Nephron progenitor cell (in vitro differentiated cells): Measurements from ENCODE around the gene TRPC4AP.

ENCODE experiments used
- DNase-seq: peaks from one replicate; pipeline ENCODE4 v3.0.0; 2021
- H3K27ac Mint-ChIP-seq: 2 replicates; pipeline ENCODE4 v1.8.0; 2021; ENCODE audit warnings: mild to moderate bottlenecking, moderate library complexity, mixed read lengths
- H3K27me3 Mint-ChIP-seq: 2 replicates; pipeline ENCODE4 v1.8.0; 2021; ENCODE audit warnings: mild to moderate bottlenecking, low read depth, mixed read lengths; ENCODE audit not compliant: poor library complexity
- H3K36me3 Mint-ChIP-seq: 2 replicates; pipeline ENCODE4 v1.8.0; 2021; ENCODE audit warnings: low read depth, mixed read lengths
- H3K4me1 Mint-ChIP-seq: 2 replicates; pipeline ENCODE4 v1.8.0; 2021; ENCODE audit warnings: mixed read lengths
- H3K4me3 Mint-ChIP-seq: 2 replicates; pipeline ENCODE4 v1.8.0; 2021; ENCODE audit warnings: mild to moderate bottlenecking, moderate library complexity, mixed read lengths
- H3K9me3 Mint-ChIP-seq: 2 replicates; pipeline ENCODE4 v1.8.0; 2021; ENCODE audit warnings: mild to moderate bottlenecking, moderate library complexity, mixed read lengths
- TF ChIP-seq, protein P1 (sequence below): fragments of 200-600 bp; sonication (generic); IDR thresholded peaks from 2 replicates; pipeline ENCODE4 v1.5.0; 2021; ENCODE audit warnings: antibody characterized with exemption

Gene TRPC4AP

DNA sequence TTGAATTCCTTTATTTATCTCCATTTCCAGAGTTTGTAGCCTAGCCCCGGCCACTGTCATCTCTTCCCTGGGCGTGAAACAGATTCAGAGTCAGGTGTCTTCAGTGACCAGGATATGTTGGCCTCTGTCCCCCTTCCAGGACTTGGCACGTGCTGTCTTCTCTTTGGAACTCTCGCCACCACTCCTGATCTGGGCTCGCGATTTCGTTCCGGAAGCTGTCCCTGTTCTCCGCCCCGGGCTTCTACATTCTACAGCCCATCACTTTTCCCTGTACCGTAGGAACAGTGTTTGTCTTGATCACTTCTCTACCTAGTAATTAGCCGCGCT is 137.7 kb downstream of the TRPC4AP start:
- DNase-seq: no peak
- H3K27me3 Mint-ChIP-seq: peaks cover 10% of the 10 kb centered on the region
- no peaks in the 10 kb centered on the region for H3K9me3 Mint-ChIP-seq
- H3K36me3 Mint-ChIP-seq: peaks cover 10% of the 10 kb centered on the region
- TF ChIP-seq, protein P1, sequence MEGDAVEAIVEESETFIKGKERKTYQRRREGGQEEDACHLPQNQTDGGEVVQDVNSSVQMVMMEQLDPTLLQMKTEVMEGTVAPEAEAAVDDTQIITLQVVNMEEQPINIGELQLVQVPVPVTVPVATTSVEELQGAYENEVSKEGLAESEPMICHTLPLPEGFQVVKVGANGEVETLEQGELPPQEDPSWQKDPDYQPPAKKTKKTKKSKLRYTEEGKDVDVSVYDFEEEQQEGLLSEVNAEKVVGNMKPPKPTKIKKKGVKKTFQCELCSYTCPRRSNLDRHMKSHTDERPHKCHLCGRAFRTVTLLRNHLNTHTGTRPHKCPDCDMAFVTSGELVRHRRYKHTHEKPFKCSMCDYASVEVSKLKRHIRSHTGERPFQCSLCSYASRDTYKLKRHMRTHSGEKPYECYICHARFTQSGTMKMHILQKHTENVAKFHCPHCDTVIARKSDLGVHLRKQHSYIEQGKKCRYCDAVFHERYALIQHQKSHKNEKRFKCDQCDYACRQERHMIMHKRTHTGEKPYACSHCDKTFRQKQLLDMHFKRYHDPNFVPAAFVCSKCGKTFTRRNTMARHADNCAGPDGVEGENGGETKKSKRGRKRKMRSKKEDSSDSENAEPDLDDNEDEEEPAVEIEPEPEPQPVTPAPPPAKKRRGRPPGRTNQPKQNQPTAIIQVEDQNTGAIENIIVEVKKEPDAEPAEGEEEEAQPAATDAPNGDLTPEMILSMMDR: no peak
- peaks cover 47% of the 10 kb centered on the region for H3K4me1 Mint-ChIP-seq
- peak overlapping the region; percentile 97 for H3K4me3 Mint-ChIP-seq
- peak overlapping the region; percentile 99 for H3K27ac Mint-ChIP-seq

DNA sequence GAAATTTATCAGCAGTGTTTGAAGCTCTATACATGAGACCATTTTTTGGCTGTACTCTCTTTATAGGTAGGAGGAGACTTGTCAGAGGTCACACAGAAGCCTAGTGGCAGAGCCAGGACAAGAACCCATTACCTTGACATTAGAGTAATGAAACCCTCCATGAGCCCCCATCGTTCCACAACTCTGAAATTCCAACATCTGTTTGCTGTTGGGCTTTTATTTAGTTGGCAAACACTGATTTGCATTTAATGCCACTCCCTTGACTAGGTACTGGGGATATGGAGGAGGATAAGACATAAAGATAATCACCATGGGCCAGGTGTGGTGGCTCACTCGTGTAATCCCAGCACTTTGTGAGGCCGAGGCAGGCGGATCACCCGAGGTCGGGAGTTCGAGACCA is 138.6 kb downstream of the TRPC4AP start:
- DNase-seq: no peak
- H3K36me3 Mint-ChIP-seq: peaks cover 16% of the 10 kb centered on the region
- peaks cover 10% of the 10 kb centered on the region for H3K27me3 Mint-ChIP-seq
- peaks cover 47% of the 10 kb centered on the region for H3K4me1 Mint-ChIP-seq
- H3K9me3 Mint-ChIP-seq: no peaks in the 10 kb centered on the region
- no peak overlapping the region for H3K27ac Mint-ChIP-seq
- TF ChIP-seq, protein P1: no peak
- peak overlapping the region; percentile 50 for H3K4me3 Mint-ChIP-seq

DNA sequence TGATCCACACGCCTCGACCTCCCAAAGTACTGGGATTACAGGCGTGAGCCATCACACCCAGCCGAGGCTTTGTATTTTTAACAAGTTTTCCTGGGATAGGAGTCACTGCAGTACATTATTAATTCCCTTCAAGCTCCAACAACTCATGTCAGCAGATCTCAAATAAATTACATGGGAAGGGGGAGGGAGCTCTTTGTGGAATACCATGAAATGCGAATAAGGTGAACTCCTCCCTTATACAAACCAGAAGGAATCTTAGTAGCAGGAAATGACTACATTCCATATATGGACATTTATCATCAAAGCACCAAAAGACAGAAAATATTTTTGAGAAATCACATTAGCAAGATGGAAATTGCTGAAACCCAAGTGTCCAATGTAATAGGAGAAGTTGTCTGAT is 139.9 kb downstream of the TRPC4AP start:
- Mint-ChIP-seq H3K27ac (peak overlapping the region; percentile 37), H3K36me3 (peaks cover 16% of the 10 kb centered on the region), H3K4me1 (peaks cover 47% of the 10 kb centered on the region), H3K4me3 (no peak overlapping the region), H3K9me3 (no peaks in the 10 kb centered on the region), H3K27me3 (peaks cover 6% of the 10 kb centered on the region)
- TF ChIP-seq, protein P1: no peak
- DNase-seq: no peak
